ENCODE data around the gene MT3.
"Not testable (repeated sequence)": the region's sequence is repeated elsewhere in the genome, so short reads cannot be mapped to it uniquely, and the experiment has no call there.

Gene MT3

GRCh38 chr16:56610017-56610608 is 20.8 kb downstream of the MT3 start:
- no peak for FAIRE-seq

DNA sequence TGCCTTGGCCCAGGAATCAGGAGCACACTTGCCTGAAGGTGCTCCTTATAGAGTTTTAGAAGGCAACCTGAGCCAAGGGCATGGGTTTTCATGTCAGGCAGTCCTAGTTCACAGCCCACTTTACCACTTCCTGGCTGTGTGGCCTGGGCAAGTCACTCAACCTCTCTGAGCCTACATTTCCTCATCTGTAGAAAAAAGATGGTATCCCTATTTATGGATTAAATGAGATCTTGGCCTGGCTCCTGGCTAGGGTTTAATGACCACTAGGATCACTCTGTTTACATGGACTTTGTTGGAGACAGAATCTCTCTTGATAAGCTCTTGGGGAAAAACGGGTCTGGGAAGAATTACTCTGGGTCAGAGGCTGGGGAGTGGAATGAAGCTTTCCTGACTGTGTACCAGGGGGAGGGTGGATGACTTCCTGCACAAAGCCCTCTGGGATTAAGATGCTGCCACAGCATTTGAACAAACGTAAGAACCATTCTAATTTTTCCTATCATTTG is 21.3 kb downstream of the MT3 start:
- no peak for FAIRE-seq

- no peak for FAIRE-seq
Observed at GRCh38 chr16:56611281-56611833, 22.0 kb downstream of the MT3 start.

- FAIRE-seq: no peak
Observed at GRCh38 chr16:56613706-56614105, 24.4 kb downstream of the MT3 start.

- FAIRE-seq: no peak
Observed at GRCh38 chr16:56614549-56614991, 25.2 kb downstream of the MT3 start.

DNA sequence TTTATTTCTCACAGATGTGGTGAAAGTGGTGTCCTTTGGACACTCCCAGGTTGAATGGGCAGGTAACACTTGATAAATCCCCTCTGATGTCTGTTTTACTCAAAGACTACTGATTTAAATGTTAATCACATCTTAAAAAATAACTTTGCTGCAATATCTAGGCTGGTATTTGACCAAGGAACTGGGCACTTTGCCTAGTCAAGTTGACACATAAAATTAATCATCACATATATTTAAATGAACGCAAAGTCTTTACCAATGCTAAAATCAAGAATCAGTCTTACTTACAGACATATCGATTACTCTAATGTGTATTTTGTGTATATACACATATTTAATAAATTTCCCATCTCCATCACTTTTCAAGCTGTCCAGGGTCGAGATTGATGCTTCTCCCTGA is 26.0 kb downstream of the MT3 start:
- no peak for FAIRE-seq

DNA sequence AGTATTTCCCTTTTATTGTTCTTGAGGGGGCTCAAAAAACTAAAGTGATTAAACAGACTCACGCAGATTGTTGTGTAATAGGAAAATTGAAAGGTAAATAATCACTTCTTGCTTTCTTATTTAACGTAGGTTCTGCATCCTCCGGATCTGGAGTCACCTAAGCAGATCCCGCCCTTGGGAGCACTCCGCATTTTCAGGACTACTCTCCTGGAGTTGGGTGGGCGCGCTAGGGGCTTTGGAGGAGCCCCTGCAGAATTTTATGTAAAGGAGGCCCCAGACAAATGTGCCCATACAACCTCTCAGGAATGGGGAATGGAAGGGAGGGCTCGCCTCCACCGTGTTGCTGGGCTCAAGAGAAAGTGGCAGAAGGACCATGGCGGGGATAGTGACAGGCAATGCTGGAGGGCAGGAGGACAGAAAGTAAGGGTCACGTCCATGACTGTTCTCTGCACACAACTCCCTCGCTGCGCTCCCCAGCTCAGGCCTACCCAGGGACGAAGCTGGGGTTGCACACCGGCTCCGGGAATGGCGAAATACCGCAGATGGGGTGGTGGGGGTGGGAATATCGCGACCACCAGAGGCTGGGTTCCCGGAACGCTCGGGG is 27.4 kb downstream of the MT3 start:
- FAIRE-seq: no peak

DNA sequence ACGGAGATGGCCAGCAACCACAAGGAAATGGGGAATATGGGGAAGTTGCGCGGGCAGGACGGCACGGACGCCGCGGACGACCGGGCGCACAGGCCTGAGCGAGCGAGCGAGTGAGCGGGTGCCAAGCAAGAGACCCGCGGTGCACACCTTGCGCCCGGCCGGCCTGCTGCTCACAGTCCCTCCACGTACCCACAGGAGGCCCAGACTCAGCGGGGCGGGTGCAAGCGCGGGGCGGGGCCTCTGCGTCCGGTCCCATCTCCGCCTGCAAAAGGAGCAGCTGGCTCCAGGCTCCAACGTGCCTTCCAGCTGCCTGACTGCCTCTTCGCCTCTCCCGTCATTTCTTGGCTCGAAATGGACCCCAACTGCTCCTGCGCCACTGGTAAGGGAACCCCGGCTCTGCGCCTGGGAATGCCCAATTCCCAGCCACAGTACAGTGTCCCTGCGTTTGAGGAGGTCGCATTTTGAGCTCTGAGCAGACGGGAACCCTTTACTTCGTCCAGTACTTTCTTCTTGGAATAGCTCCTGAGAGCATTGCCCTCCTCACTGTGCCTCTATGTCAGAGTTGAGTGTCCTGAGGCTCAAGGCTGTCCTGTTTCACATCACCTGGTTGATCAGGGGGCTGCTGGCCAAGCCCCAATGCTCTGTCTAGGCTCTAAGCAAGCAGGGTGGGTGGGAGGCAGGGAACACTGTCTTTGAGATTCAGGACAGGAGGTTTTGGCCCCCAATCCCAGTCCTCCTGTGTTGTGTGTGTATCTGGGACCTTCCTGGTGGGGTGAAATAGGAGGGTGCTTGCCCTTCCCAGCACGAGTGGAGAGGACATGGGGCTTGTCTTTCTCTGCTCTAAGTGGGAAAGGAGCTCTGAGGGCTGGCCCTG is 28.1 kb downstream of the MT3 start:
- no peak for FAIRE-seq

DNA sequence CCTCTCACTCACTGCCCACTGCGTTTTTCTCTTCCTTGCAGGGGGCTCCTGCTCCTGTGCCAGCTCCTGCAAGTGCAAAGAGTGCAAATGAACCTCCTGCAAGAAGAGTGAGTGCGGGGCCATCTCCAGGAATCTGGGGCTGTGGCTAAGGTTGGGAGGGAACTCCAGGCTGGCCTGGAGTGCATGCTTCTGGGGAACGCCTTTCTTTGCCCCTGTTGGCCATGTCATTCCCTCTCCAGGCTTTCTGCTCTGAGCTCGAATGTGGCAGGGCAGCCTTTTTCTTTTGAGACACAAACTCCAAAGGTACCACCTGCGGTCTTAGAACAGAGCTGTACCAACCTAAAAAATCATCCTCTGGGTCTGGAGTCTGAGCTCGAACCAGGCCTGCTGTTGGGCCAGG is 28.8 kb downstream of the MT3 start:
- FAIRE-seq: no peak

GRCh38 chr16:56620339-56620897 is 31.1 kb downstream of the MT3 start:
- FAIRE-seq: no peak

GRCh38 chr16:56621665-56622445 is 32.5 kb downstream of the MT3 start:
- FAIRE-seq: not testable (repeated sequence)

- FAIRE-seq: not testable (repeated sequence)
Observed at GRCh38 chr16:56623184-56623583, 33.9 kb downstream of the MT3 start.

DNA sequence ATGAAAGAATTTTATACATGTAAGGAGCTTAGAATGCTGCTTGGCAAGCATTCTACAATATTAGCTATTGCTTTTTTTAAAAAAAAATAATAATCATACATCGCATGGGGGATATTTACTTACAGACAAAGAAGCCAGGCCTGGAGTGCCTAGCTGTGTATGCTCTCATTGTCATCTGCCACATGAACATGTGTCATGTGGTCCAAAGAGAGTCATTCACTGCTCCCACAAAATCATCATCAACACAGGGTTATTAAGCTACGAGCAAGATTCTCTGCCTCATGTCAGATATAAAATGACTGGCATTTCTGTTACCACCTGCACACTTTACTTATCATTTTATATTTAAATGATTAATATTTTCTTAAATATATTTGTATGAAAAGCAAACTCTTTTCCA is 34.3 kb downstream of the MT3 start:
- no peak for FAIRE-seq

GRCh38 chr16:56625140-56625942 is 36.0 kb downstream of the MT3 start, which contains the start of gene MT1E:
TSS of gene MT1E (plus strand) at chr16:56625781. CDS start at chr16:56625852, 71 bp downstream.
- no peak for FAIRE-seq

GRCh38 chr16:56625943-56626654 is 36.8 kb downstream of the MT3 start:
- FAIRE-seq: no peak

DNA sequence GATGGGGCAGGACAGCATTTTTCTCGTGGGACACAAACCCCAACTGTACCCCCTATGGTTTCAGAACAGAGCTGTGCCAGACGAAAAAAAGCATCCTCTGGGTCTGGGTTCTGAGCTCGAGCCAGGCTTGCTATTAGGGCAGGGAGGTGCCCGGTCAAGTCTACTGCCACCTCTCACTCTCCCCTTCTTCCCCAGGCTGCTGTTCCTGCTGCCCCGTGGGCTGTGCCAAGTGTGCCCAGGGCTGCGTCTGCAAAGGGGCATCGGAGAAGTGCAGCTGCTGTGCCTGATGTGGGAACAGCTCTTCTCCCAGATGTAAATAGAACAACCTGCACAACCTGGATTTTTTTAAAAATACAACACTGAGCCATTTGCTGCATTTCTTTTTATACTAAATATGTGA is 37.4 kb downstream of the MT3 start:
- no peak for FAIRE-seq

DNA sequence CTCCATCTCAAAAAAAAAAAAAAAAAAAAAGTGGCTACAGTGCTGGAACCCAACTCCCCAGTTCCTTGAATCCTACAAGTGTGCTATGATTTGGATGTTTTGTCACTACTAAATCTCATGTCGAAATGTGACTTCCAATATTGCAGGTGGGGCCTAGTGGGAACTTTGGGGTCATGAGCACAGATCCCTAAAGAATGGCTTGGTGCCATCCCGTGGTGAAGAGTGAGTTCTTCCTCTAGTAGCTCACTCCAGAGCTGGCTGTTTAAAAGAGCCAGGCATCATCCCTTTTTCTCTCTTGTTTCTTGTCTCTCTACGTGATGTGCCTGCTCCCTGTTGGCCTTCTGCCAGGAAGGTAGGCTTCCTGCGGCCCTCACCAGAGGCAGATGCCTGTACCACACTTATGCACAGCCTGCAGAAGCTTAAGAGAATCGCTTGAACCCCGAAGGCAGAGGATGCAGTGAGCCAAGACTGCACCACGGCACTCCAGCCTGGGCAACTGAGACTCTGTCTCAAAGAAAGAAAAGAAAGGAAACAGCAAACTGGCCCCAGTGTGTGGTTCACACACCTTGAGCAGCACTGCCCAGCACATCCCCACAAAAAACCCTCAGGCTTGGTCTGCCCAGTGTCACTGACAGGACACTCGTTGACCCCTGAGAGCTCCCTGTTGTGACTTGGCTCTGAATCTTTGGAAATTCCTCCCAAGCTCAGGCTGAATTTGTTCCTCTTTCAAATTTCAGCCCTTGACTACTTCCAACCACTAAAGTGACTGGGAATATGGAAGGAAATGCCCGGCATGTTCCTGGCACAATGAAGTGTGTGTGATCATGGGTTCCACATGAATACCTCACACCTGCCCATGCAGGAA is 39.4 kb downstream of the MT3 start:
- no peak for FAIRE-seq

DNA sequence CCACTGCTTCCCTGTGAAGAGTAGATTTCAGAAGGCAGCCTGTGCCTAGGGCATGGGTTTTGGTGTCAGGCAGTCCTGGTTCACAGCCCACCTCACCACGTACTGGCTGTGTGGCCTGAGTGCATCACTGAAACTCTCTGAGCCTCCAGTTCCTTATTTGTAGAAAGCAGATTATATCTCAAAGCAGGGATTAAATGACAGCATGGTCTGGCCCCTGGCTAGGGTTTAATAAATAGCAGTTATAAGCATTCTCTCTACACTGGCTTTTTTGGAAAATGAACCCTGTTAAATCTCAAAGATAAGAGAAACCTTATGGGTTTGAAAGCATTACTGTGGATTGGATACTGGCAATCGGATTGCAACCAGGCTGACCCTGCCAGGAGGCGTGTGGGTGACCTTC is 40.2 kb downstream of the MT3 start:
- no peak for FAIRE-seq

- FAIRE-seq: no peak
Observed at GRCh38 chr16:56630134-56630533, 40.8 kb downstream of the MT3 start.

- no peak for FAIRE-seq
Observed at GRCh38 chr16:56631197-56631596, 41.9 kb downstream of the MT3 start.
